ENCODE measurements around the gene SND1. TPM values are rescaled to one million over a fixed set of nuclear protein-coding genes. Genes with fewer than 3 reads are reported as not detected.

The SND1 gene
- total and polyA plus RNA-seq, 7 donors = 29.2 to 72.8 (median 48.2) TPM

- TF ChIP-seq, protein P1, sequence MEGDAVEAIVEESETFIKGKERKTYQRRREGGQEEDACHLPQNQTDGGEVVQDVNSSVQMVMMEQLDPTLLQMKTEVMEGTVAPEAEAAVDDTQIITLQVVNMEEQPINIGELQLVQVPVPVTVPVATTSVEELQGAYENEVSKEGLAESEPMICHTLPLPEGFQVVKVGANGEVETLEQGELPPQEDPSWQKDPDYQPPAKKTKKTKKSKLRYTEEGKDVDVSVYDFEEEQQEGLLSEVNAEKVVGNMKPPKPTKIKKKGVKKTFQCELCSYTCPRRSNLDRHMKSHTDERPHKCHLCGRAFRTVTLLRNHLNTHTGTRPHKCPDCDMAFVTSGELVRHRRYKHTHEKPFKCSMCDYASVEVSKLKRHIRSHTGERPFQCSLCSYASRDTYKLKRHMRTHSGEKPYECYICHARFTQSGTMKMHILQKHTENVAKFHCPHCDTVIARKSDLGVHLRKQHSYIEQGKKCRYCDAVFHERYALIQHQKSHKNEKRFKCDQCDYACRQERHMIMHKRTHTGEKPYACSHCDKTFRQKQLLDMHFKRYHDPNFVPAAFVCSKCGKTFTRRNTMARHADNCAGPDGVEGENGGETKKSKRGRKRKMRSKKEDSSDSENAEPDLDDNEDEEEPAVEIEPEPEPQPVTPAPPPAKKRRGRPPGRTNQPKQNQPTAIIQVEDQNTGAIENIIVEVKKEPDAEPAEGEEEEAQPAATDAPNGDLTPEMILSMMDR (IDR thresholded peaks at IDR 0.05) = no peak
- H3K4me1 ChIP-seq = peaks cover 8% of the 10 kb centered on the region
- H3K4me3 ChIP-seq = no peak overlapping the region
- no peak for DNase-seq
- no peak for ATAC-seq
- H3K27me3 ChIP-seq (ENCODE audit: insufficient read depth in 3 of 3, low read length in 2 of 3) = no peaks in the 10 kb centered on the region
- intact Hi-C loops (cut with DNase I) = no loop called here
- no peaks in the 10 kb centered on the region for H3K9me3 ChIP-seq
- no peak overlapping the region for H3K27ac ChIP-seq
- H3K36me3 ChIP-seq (ENCODE audit: insufficient read depth in 1 of 2, low read depth in 1 of 2) = peaks cover 2 to 14% of the 10 kb centered on the region in 2 donors
- 61 to 65% (median 61%) methylated on average over 1 of the region's 1 CpG for WGBS, 3 donors
Measured at GRCh38 chr7:127888411-127888810, 236.4 kb downstream of the SND1 start.

DNA sequence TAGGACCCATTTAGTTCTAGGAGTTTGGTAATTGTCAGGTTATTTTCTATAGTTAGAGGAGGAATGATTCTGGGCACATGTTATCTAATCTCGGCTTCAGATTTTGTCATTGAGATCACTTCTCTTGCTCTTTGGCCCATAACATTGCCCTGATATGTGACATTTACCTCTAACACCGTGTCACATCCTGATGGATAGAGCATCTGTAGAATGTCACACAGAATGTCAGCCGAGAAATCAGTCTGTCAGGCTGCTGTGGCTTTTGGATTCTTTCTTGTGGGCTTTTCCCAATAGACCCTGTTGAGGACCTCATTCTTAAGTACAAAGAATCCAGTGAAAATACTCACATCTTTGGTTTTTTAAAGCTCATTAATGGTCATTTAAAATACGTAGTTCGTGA lies 236.8 kb downstream of the SND1 start:
- ATAC-seq (no peak), DNase-seq (no peak)
- WGBS, 3 donors = 83 to 90% (median 87%) methylated on average over 5 of the region's 5 CpGs
- Histone ChIP-seq H3K4me3 (no peak overlapping the region), H3K4me1 (peaks cover 8% of the 10 kb centered on the region), H3K27ac (no peak overlapping the region), H3K36me3 (ENCODE audit: insufficient read depth in 1 of 2, low read depth in 1 of 2) (peaks cover 2 to 14% of the 10 kb centered on the region in 2 donors), H3K9me3 (no peaks in the 10 kb centered on the region), H3K27me3 (ENCODE audit: insufficient read depth in 3 of 3, low read length in 2 of 3) (no peaks in the 10 kb centered on the region)
- TF ChIP-seq, protein P1 (IDR thresholded peaks at IDR 0.05) = no peak
- intact Hi-C loops (cut with DNase I) = no loop called here

DNA sequence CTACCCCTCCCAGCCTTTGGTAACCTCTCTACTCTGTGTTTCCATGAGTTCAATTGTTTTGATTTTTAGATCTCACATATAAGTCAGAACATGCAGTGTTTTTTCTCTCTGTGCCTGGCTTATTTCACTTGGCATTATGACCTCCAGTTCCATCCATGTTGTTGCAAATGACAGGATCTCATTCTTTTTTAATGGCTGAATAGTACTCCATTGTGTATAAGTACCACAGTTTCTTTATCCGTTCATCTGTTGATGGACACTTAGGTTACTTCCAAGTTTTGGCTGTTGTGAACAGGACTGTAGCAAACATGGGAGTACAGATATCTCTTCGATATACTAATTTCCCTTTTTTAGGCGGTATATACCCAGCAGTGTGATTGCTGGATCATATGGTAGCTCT lies 237.7 kb downstream of the SND1 start:
- no peak overlapping the region for H3K27ac ChIP-seq
- no peak overlapping the region for H3K4me3 ChIP-seq
- 91 to 93% (median 91%) methylated on average over 3 of the region's 3 CpGs for WGBS, 3 donors
- no peak for DNase-seq
- peaks cover 2 to 14% of the 10 kb centered on the region in 2 donors for H3K36me3 ChIP-seq (ENCODE audit: insufficient read depth in 1 of 2, low read depth in 1 of 2)
- no peaks in the 10 kb centered on the region for H3K27me3 ChIP-seq (ENCODE audit: insufficient read depth in 3 of 3, low read length in 2 of 3)
- peaks cover 5% of the 10 kb centered on the region for H3K4me1 ChIP-seq
- intact Hi-C loops (cut with DNase I) = no loop called here
- H3K9me3 ChIP-seq = no peaks in the 10 kb centered on the region
- TF ChIP-seq, protein P1 (IDR thresholded peaks at IDR 0.05) = no peak
- ATAC-seq = no peak

DNA sequence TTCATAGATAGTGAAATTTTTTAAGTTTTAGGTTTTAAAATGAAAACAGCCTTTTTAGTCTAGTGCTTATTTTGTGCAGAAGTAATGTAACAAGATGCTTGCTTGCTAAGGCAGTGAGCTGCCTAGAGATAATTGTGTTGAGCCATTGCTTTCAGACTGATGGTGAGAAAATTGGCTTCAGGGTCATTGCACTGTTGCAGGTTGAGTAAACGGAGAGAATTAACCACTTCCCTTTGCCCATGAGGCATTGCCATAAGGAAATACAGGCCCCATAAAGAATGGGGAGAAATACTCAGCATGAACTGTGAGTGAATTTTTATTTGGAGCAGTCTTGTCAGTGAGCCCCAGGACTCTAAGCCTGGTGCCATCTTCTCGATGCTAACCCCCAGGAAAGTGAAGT lies 238.7 kb downstream of the SND1 start:
- WGBS, 3 donors = 93 to 97% (median 95%) methylated on average over 2 of the region's 2 CpGs
- Histone ChIP-seq H3K4me3 (no peak overlapping the region), H3K27me3 (ENCODE audit: insufficient read depth in 3 of 3, low read length in 2 of 3) (no peaks in the 10 kb centered on the region), H3K9me3 (no peaks in the 10 kb centered on the region), H3K36me3 (ENCODE audit: insufficient read depth in 1 of 2, low read depth in 1 of 2) (peaks cover 2 to 14% of the 10 kb centered on the region in 2 donors), H3K27ac (no peak overlapping the region), H3K4me1 (no peaks in the 10 kb centered on the region)
- intact Hi-C loops (cut with DNase I) = no loop called here
- DNase-seq (no peak), ATAC-seq (no peak)
- TF ChIP-seq, protein P1 (IDR thresholded peaks at IDR 0.05) = no peak

GRCh38 chr7:127891144-127891543 lies 239.2 kb downstream of the SND1 start:
- intact Hi-C loops (cut with DNase I) = no loop called here
- WGBS, 3 donors = 85 to 91% (median 89%) methylated on average over 4 of the region's 4 CpGs

More at GRCh38 chr7:127891144-127891543, 239.2 kb downstream of the SND1 start:
- Histone ChIP-seq H3K27ac (no peak overlapping the region), H3K4me1 (no peaks in the 10 kb centered on the region), H3K36me3 (ENCODE audit: insufficient read depth in 1 of 2, low read depth in 1 of 2) (peaks cover 2 to 14% of the 10 kb centered on the region in 2 donors), H3K4me3 (no peak overlapping the region), H3K27me3 (ENCODE audit: insufficient read depth in 3 of 3, low read length in 2 of 3) (no peaks in the 10 kb centered on the region), H3K9me3 (no peaks in the 10 kb centered on the region)
- TF ChIP-seq, protein P1 (IDR thresholded peaks at IDR 0.05) = no peak
- no peak for DNase-seq
- no peak for ATAC-seq
